GM23248 (cell line): ENCODE results near the gene KCNK1. TPM values are rescaled to one million over a fixed set of nuclear protein-coding genes. Genes with fewer than 3 reads are reported as not detected.
A peak's percentile ranks its signal among the peaks of the same experiment; 100 is the strongest.

Source experiments
- DNase-seq: peaks from one replicate; pipeline ENCODE4 v3.0.0-alpha.2; 2015
- H2AFZ ChIP-seq: fragments of 200-600 bp; sonication (generic); 2 replicates; pipeline ENCODE4 v1.6.1; 2016; ENCODE audit warnings: antibody characterized with exemption
- H3F3A ChIP-seq: fragments of 200-600 bp; sonication (generic); 2 replicates; pipeline ENCODE4 v1.6.1; 2016; ENCODE audit warnings: mild to moderate bottlenecking, antibody characterized with exemption, mixed run types; ENCODE audit not compliant: insufficient read depth
- H3K27ac ChIP-seq: fragments of 200-600 bp; sonication (generic); 2 replicates; pipeline ENCODE4 v1.5.1; 2016; ENCODE audit warnings: mild to moderate bottlenecking
- H3K27me3 ChIP-seq: fragments of 200-600 bp; sonication (generic); replicated peaks from 2 replicates; pipeline ENCODE4 v1.6.1; 2016; ENCODE audit warnings: mild to moderate bottlenecking; ENCODE audit not compliant: insufficient read depth
- H3K36me3 ChIP-seq: fragments of 200-600 bp; sonication (generic); 2 replicates; pipeline ENCODE4 v1.6.1; 2016; ENCODE audit warnings: low read depth, mild to moderate bottlenecking
- H3K4me1 ChIP-seq: fragments of 200-600 bp; sonication (generic); 2 replicates; pipeline ENCODE4 v1.6.1; 2016; ENCODE audit warnings: mild to moderate bottlenecking; ENCODE audit not compliant: insufficient read depth
- H3K4me2 ChIP-seq: fragments of 200-600 bp; sonication (generic); one replicate; pipeline ENCODE4 v1.6.1; 2016; ENCODE audit warnings: mild to moderate bottlenecking; ENCODE audit not compliant: unreplicated experiment
- H3K4me3 ChIP-seq: fragments of 200-600 bp; sonication (generic); 2 replicates; pipeline ENCODE4 v1.5.1; 2016; ENCODE audit warnings: mild to moderate bottlenecking
- H3K79me2 ChIP-seq: fragments of 200-600 bp; sonication (generic); 2 replicates; pipeline ENCODE4 v1.6.1; 2016; ENCODE audit warnings: mild to moderate bottlenecking; ENCODE audit not compliant: insufficient read depth
- H3K9ac ChIP-seq: fragments of 200-600 bp; sonication (generic); 2 replicates; pipeline ENCODE4 v1.6.1; 2016; ENCODE audit warnings: mild to moderate bottlenecking
- H3K9me2 ChIP-seq: fragments of 200-600 bp; sonication (generic); 2 replicates; pipeline ENCODE4 v1.6.1; 2016; ENCODE audit warnings: mixed run types, mild to moderate bottlenecking, moderate library complexity; ENCODE audit not compliant: insufficient read depth
- H3K9me3 ChIP-seq: fragments of 200-600 bp; sonication (generic); one replicate; pipeline ENCODE4 v1.6.1; 2017; ENCODE audit warnings: low read depth
- H4K20me1 ChIP-seq: fragments of 200-600 bp; sonication (generic); 2 replicates; pipeline ENCODE4 v1.6.0; 2016; ENCODE audit not compliant: insufficient read depth
- EZH2 ChIP-seq: fragments of 200-600 bp; sonication (generic); IDR thresholded peaks from 2 replicates; pipeline ENCODE4 v1.6.1; 2018; ENCODE audit warnings: antibody characterized with exemption, mild to moderate bottlenecking; ENCODE audit not compliant: insufficient read depth, poor library complexity, severe bottlenecking
- EZH2phosphoT487 ChIP-seq: fragments of 200-600 bp; sonication (generic); IDR thresholded peaks from 2 replicates; pipeline ENCODE4 v1.6.1; 2018; ENCODE audit warnings: antibody characterized with exemption, moderate library complexity, mild to moderate bottlenecking, low read depth; ENCODE audit not compliant: insufficient read depth
- WGBS, 2 experiments: methylation state at CpG; one replicate each; pipeline ENCODE4 v1.1.6; 2015 to 2017; ENCODE audit warnings: low lambda C conversion rate in 2 of 2, low coverage in 1 of 2; ENCODE audit errors: missing lambda C conversion rate in 2 of 2; 5-methylcytosine and 5-hydroxymethylcytosine counted together
- in situ Hi-C: fragments of 300-500 bp; cut with MboI; formaldehyde crosslinking; loops from 2 replicates; pipeline ENCODE4 v1.15.0; 2020
- polyA plus RNA-seq: library from polyadenylated mRNA; unstranded; fragments of >200 nt; fragmentation: Nextera tagmentation; extraction: Ambion mirVana; gene quantifications from 2 replicates; pipeline ENCODE4 v1.2.1, GENCODE V29; 2016
- total RNA-seq: library from RNA; depleted of rRNA; stranded (reverse); fragments of >200 nt; shearing (Covaris generic); gene quantifications from 2 replicates; pipeline ENCODE4 v1.2.3, GENCODE V29; 2014

The KCNK1 gene
- total and polyA plus RNA-seq, 2 experiments from 2014 or later = 4.0 to 4.2 TPM

DNA sequence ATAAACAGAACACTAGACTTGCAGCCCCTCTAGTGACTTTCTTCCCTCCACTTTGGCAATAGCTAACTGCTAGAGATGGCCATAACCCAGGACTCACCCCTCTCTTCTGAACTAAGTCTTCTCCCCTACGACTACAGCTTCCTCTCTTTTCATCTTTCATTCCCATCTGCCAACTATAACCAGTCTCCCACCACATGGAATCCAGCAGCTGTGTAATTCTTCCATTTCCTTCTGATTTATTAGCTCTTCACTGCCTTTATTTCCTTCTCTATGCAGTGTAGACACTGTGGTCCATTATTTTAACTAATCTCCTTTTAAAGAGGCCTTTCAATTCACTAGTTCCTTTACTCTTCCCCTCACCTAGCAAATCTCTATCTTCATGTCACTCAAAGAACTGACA is 13.4 kb upstream of the KCNK1 start:
- Histone ChIP-seq H3K4me1 (peaks cover 27% of the 10 kb centered on the region), H3K9ac (no peak overlapping the region), H3K9me2 (no peaks in the 10 kb centered on the region), H3K4me2 (no peak overlapping the region), H4K20me1 (no peaks in the 10 kb centered on the region), H3K27me3 (no peaks in the 10 kb centered on the region), H3K27ac (no peak overlapping the region), H3K9me3 (no peaks in the 10 kb centered on the region), H3K36me3 (no peaks in the 10 kb centered on the region), H3K79me2 (no peaks in the 10 kb centered on the region), H3K4me3 (no peak overlapping the region), H2AFZ (no peak overlapping the region), H3F3A (peaks cover 11% of the 10 kb centered on the region)
- 0 to 16% methylated on average over 1 of the region's 1 CpG for WGBS, 2 experiments
- no peak for DNase-seq
- in situ Hi-C loops = no loop called here
- TF ChIP-seq EZH2phosphoT487 (no peak), EZH2 (no peak)

DNA sequence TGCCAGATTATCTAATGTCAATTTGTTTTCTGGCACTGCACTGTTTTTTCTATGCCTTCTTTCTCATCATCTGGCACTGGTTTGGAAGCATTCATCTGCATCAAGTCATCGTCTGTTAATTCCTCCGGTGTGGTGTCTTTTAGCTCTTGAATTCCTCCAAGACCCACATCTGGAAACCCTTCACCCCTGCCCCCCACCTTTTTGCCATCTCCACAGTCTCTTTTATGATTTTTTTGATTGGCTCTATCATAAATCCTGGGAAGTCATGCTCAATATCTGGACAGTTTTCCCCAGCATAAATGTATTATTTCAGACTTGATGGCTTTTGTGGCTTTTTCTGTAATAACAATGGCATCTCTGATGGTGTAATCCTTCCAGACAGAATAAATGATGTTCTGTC is 10.4 kb upstream of the KCNK1 start:
- no peak overlapping the region for H3K4me2 ChIP-seq
- H3K9ac ChIP-seq = no peak overlapping the region
- H2AFZ ChIP-seq = no peak overlapping the region
- DNase-seq = peak; percentile 56
- no peaks in the 10 kb centered on the region for H3K79me2 ChIP-seq
- H4K20me1 ChIP-seq = no peaks in the 10 kb centered on the region
- H3K4me3 ChIP-seq = no peak overlapping the region
- H3K9me2 ChIP-seq = no peaks in the 10 kb centered on the region
- no peaks in the 10 kb centered on the region for H3K36me3 ChIP-seq
- WGBS, 2 experiments = 1 to 4% methylated on average over 2 of the region's 2 CpGs
- in situ Hi-C loops = no loop called here
- TF ChIP-seq EZH2phosphoT487 (no peak), EZH2 (no peak)
- peaks cover 9% of the 10 kb centered on the region for H3F3A ChIP-seq
- peaks cover 19% of the 10 kb centered on the region for H3K4me1 ChIP-seq
- H3K9me3 ChIP-seq = no peaks in the 10 kb centered on the region
- no peak overlapping the region for H3K27ac ChIP-seq
- H3K27me3 ChIP-seq = no peaks in the 10 kb centered on the region

GRCh38 chr1:233605205-233605604 is 8.7 kb upstream of the KCNK1 start:
- H3K4me2 ChIP-seq = no peak overlapping the region
- in situ Hi-C loops = no loop called here
- H3K4me1 ChIP-seq = peaks cover 9% of the 10 kb centered on the region
- no peaks in the 10 kb centered on the region for H4K20me1 ChIP-seq
- H3K27me3 ChIP-seq = no peaks in the 10 kb centered on the region
- no peaks in the 10 kb centered on the region for H3K9me2 ChIP-seq
- 45 to 46% methylated on average over 2 of the region's 2 CpGs for WGBS, 2 experiments
- no peak overlapping the region for H3K9ac ChIP-seq
- no peaks in the 10 kb centered on the region for H3K36me3 ChIP-seq
- H3K9me3 ChIP-seq = no peaks in the 10 kb centered on the region
- no peak overlapping the region for H3K4me3 ChIP-seq
- peak; percentile 26 for DNase-seq
- TF ChIP-seq EZH2 (no peak), EZH2phosphoT487 (no peak)
- H3K79me2 ChIP-seq = no peaks in the 10 kb centered on the region
- H2AFZ ChIP-seq = no peak overlapping the region
- H3K27ac ChIP-seq = no peak overlapping the region
- no peaks in the 10 kb centered on the region for H3F3A ChIP-seq

DNA sequence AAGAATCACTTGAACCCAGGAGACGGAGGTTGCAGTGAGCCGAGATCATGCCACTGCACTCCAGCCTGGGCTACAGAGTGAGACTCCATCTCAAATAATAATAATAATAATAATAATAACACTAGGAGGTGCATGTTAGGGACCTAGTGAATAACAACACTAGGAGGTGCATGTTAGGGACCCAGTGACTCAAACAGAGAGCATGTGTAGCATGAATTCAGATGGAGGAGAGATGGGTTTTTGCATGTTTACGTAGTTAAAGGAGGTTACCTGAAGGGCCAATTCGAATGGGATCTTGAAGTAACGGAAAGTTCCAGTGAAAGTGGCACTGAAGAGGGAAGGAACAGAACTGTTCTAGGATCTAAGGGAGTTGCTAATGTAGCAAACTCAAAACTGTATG is 7.1 kb upstream of the KCNK1 start:
- Histone ChIP-seq H3K9ac (no peak overlapping the region), H3K4me1 (peaks cover 9% of the 10 kb centered on the region), H3K4me2 (no peak overlapping the region), H3F3A (no peaks in the 10 kb centered on the region), H3K27me3 (no peaks in the 10 kb centered on the region), H3K36me3 (no peaks in the 10 kb centered on the region), H3K79me2 (no peaks in the 10 kb centered on the region), H3K4me3 (no peak overlapping the region), H4K20me1 (no peaks in the 10 kb centered on the region), H3K27ac (no peak overlapping the region), H3K9me3 (no peaks in the 10 kb centered on the region), H2AFZ (no peak overlapping the region), H3K9me2 (no peaks in the 10 kb centered on the region)
- in situ Hi-C loops = no loop called here
- DNase-seq = no peak
- WGBS, 2 experiments = 82 to 86% methylated on average over 5 of the region's 5 CpGs
- TF ChIP-seq EZH2 (no peak), EZH2phosphoT487 (no peak)
